ENCODE measurements around the gene CDCP1. TPM values are rescaled to one million over a fixed set of nuclear protein-coding genes. Genes with fewer than 3 reads are reported as not detected.

The CDCP1 gene
- total RNA-seq, 1 donor from 2014 or later = 0.15 TPM

GRCh38 chr3:45178183-45179023, 32.2 kb upstream of the CDCP1 start:
- no peak overlapping the region for H3K4me3 Mint-ChIP-seq (ENCODE audit: unreplicated experiment)
- no peak for DNase-seq (ENCODE audit: low spot score)
- H3K27ac Mint-ChIP-seq (ENCODE audit: unreplicated experiment) = peak overlapping the region; percentile 27
- peaks cover 54% of the 10 kb centered on the region for H3K4me1 Mint-ChIP-seq (ENCODE audit: low read depth)
- H3K27me3 Mint-ChIP-seq (ENCODE audit: low read depth) = no peaks in the 10 kb centered on the region
- H3K36me3 Mint-ChIP-seq (ENCODE audit: low read depth) = no peaks in the 10 kb centered on the region
- TF ChIP-seq, protein P1, sequence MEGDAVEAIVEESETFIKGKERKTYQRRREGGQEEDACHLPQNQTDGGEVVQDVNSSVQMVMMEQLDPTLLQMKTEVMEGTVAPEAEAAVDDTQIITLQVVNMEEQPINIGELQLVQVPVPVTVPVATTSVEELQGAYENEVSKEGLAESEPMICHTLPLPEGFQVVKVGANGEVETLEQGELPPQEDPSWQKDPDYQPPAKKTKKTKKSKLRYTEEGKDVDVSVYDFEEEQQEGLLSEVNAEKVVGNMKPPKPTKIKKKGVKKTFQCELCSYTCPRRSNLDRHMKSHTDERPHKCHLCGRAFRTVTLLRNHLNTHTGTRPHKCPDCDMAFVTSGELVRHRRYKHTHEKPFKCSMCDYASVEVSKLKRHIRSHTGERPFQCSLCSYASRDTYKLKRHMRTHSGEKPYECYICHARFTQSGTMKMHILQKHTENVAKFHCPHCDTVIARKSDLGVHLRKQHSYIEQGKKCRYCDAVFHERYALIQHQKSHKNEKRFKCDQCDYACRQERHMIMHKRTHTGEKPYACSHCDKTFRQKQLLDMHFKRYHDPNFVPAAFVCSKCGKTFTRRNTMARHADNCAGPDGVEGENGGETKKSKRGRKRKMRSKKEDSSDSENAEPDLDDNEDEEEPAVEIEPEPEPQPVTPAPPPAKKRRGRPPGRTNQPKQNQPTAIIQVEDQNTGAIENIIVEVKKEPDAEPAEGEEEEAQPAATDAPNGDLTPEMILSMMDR (IDR thresholded peaks at IDR 0.05) = peak; percentile 14
- no peaks in the 10 kb centered on the region for H3K9me3 Mint-ChIP-seq (ENCODE audit: low read depth)

GRCh38 chr3:45176912-45177311, 30.7 kb upstream of the CDCP1 start:
- H3K4me1 Mint-ChIP-seq (ENCODE audit: low read depth) = peaks cover 45% of the 10 kb centered on the region
- DNase-seq (ENCODE audit: low spot score) = no peak
- TF ChIP-seq, protein P1 (IDR thresholded peaks at IDR 0.05) = no peak
- no peaks in the 10 kb centered on the region for H3K9me3 Mint-ChIP-seq (ENCODE audit: low read depth)
- H3K27me3 Mint-ChIP-seq (ENCODE audit: low read depth) = no peaks in the 10 kb centered on the region
- no peaks in the 10 kb centered on the region for H3K36me3 Mint-ChIP-seq (ENCODE audit: low read depth)
- no peak overlapping the region for H3K27ac Mint-ChIP-seq (ENCODE audit: unreplicated experiment)
- no peak overlapping the region for H3K4me3 Mint-ChIP-seq (ENCODE audit: unreplicated experiment)

GRCh38 chr3:45174234-45174633, 28.1 kb upstream of the CDCP1 start:
- DNase-seq (ENCODE audit: low spot score) = no peak
- Mint-ChIP-seq H3K4me1 (ENCODE audit: low read depth) (peaks cover 52% of the 10 kb centered on the region), H3K36me3 (ENCODE audit: low read depth) (no peaks in the 10 kb centered on the region), H3K9me3 (ENCODE audit: low read depth) (no peaks in the 10 kb centered on the region), H3K27me3 (ENCODE audit: low read depth) (no peaks in the 10 kb centered on the region), H3K4me3 (ENCODE audit: unreplicated experiment) (no peak overlapping the region), H3K27ac (ENCODE audit: unreplicated experiment) (peak overlapping the region; percentile 22)
- TF ChIP-seq, protein P1 (IDR thresholded peaks at IDR 0.05) = no peak

GRCh38 chr3:45173776-45174175, 27.6 kb upstream of the CDCP1 start:
- Mint-ChIP-seq H3K4me3 (ENCODE audit: unreplicated experiment) (no peak overlapping the region), H3K27ac (ENCODE audit: unreplicated experiment) (no peak overlapping the region), H3K27me3 (ENCODE audit: low read depth) (no peaks in the 10 kb centered on the region), H3K9me3 (ENCODE audit: low read depth) (no peaks in the 10 kb centered on the region), H3K4me1 (ENCODE audit: low read depth) (peaks cover 51% of the 10 kb centered on the region), H3K36me3 (ENCODE audit: low read depth) (no peaks in the 10 kb centered on the region)
- DNase-seq (ENCODE audit: low spot score) = no peak
- TF ChIP-seq, protein P1 (IDR thresholded peaks at IDR 0.05) = no peak

DNA sequence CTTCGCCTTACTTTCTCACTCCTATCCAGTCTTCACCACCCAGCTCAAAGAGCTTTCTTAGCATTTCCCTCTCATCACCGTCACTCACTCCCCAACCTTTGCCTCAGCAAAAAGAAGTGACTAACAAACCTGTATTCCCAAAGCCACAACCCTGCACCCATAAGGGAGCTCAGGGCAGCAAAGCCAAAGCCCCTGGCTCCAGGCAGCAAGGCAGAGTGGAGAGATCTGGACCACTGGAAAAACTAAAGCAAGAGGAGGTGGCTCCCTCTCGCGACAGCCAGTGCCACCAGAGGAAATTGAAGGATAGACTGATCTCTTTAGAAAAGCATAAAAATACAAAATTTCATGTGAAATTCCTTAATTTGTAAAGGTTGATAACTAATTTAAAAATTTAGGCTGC, 25.1 kb upstream of the CDCP1 start:
- H3K27me3 Mint-ChIP-seq (ENCODE audit: low read depth) = no peaks in the 10 kb centered on the region
- H3K4me1 Mint-ChIP-seq (ENCODE audit: low read depth) = peaks cover 59% of the 10 kb centered on the region
- TF ChIP-seq, protein P1 (IDR thresholded peaks at IDR 0.05) = no peak
- no peaks in the 10 kb centered on the region for H3K9me3 Mint-ChIP-seq (ENCODE audit: low read depth)
- no peak overlapping the region for H3K4me3 Mint-ChIP-seq (ENCODE audit: unreplicated experiment)
- no peaks in the 10 kb centered on the region for H3K36me3 Mint-ChIP-seq (ENCODE audit: low read depth)
- H3K27ac Mint-ChIP-seq (ENCODE audit: unreplicated experiment) = peak overlapping the region; percentile 9
- no peak for DNase-seq (ENCODE audit: low spot score)

All from chondrocyte (in vitro differentiated cells).